Measurements from ENCODE around the gene PLAGL1.

DNA sequence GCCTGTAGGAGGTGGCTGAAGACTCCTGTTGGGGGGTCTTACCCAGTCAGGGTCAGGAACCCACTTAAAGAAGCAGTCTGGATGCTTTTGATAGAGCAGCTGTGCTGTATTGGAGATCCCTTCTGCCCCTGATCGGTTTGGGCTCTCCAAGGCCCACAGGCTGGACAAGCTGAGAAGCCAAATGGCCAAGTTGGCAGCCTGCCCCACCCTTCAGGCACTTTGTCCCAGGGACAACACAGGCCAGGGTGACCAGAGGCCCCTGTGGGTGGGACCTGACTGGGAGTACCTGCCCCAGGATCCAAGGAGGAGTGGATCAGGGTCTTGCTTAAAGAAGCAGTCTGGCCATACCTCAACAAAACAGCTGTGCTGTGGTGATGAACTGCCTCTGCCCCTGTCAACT, 95.4 kb downstream of the PLAGL1 start:
- TF ChIP-seq, protein P1, sequence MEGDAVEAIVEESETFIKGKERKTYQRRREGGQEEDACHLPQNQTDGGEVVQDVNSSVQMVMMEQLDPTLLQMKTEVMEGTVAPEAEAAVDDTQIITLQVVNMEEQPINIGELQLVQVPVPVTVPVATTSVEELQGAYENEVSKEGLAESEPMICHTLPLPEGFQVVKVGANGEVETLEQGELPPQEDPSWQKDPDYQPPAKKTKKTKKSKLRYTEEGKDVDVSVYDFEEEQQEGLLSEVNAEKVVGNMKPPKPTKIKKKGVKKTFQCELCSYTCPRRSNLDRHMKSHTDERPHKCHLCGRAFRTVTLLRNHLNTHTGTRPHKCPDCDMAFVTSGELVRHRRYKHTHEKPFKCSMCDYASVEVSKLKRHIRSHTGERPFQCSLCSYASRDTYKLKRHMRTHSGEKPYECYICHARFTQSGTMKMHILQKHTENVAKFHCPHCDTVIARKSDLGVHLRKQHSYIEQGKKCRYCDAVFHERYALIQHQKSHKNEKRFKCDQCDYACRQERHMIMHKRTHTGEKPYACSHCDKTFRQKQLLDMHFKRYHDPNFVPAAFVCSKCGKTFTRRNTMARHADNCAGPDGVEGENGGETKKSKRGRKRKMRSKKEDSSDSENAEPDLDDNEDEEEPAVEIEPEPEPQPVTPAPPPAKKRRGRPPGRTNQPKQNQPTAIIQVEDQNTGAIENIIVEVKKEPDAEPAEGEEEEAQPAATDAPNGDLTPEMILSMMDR (IDR thresholded peaks at IDR 0.05) = no peak
- no peak for TF ChIP-seq POLR2A (IDR thresholded peaks at IDR 0.05)
